Hypothalamus (tissue), 51 donors: ENCODE measurements around the gene ULBP2.
"Not testable (repeated sequence)": the region's sequence is repeated elsewhere in the genome, so short reads cannot be mapped to it uniquely, and the experiment has no call there.

Experiments
- DNase-seq, 51 donors: peaks; one replicate each; lab custom pipeline; 2025; lab: John Stamatoyannopoulos, UW

The ULBP2 gene

DNA sequence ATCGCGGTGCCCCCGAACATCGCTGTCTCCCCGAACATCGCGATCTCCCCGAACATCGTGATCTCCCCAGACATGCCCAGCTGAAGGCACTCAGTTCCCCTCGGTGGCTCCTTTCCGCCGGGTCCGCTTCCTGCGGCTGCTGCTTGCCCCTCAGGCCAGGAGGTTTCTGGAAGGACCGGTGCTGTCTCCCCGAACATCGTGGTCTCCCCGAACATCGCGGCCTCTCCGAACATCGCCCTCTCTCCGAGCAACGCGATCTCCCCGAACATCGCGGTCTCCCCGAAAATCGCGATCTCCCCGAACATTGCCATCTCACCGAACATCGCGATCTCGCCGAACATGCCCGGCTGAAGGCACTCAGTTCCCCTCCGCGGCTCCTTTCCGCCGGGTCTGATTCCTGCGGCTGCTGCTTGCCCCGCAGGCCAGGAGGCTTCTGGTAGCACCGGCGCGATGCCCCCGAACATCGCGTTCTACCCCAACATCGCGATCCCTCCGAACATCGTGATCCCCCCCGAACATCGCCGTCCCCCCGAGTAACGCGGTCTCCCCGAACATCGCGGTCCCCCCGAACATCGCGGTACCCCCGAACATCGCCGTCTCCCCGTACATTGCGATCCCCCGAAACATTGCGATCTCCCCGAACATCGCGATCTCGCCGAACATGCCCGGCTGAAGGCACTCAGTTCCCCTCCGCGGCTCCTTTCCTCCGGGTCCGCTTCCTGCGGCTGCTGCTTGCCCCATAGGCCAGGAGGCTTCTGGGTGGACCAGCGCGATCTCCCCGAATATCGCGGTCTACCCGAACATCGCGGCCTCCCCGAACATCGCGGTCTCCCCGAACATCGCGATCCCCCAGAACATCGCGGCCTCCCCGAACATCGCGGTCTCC lies 22.7 kb downstream of the ULBP2 start:
- DNase-seq = no peak

DNA sequence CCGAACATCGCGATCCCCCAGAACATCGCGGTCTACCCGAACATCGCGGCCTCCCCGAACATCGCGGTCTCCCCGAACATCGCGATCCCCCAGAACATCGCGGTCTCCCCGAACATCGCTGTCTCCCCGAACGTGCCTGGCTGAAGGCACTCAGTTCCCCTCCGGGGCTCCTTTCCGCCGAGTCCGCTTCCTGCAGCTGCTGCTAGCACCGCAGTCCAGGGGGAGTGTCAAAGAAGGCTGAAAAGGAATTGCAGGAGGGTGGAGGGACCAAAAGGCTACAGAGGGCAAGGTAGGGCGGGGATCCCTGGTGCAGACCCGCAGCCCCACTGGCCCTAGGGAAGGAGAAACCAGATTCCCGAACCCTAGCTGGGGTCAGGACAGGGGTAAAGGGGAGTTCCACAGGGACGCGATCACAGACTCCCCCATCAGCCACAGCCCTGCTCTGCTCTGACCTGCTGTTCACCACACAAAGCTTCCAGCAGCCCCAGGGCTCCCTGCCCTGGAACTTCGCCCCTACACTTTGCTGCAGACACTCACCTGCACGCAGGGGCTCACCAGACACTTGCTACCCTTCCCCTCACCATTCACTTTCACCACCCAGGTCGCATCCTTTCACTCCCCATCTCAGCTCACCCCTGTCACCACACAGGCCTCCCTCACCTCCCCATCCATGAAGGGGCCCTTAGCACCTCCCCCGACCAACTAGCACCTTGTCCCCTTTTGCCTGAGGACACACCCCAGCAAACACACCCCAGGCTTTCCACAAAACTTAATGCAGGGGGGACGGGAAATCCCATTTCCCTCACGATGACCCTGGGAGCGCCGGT lies 23.6 kb downstream of the ULBP2 start:
- no peak for DNase-seq

DNA sequence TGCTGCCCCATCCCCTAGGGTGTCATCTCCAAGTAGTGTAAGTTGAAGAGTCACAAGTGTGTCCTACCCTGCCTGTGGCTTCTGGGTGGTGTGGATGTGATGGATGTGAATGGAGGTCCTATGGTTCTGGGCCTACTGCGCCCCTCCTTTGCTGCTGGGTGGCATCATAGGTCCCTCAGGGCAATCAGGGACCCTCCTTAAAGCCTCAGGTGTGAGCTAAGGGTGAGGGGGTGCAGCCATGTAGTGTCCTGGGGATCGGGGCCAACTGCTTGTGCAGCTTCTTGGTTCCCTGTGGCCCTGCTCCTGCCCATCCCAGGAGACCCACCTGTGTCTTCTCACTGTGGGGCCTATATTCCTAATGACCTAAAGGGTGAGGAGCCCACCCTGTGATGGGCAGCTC lies 24.5 kb downstream of the ULBP2 start:
- not testable (repeated sequence) for DNase-seq

DNA sequence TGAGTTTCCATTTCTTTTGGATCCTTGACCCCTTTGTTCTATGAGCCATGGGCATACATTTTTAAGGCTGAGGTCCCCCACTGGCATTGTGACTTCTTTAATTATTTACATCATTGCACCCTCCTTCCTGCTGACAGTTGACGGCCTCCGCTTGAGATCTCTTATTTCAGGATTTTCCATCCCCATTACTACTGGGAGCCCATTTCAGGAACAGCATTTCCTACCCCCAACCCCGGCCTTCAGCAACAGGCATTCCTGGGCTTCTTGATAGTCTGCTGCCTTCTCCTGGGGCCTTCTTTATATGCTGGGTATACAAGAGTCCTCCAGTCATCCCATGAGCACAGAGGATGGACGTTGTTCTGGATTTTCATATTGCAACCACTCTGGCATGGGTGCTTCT lies 25.8 kb downstream of the ULBP2 start:
- DNase-seq = no peak

DNA sequence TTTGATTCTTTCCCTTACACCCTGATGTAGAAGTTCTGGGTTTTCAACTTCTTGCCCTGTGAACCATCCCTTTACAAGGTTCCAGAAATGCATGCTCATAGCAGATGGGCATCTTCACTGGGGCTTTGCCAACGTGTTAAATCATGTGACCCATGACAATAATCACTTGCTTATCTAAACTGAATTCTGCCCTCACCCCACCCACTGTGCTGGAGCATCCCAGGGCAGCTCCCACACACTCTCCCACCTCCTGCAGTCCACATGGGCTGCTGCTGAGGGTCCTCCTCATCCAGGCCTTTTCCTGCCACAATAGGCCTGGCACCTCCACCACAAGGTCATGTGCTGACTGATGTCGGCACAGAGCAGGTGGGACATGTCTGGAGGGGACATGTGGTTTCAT lies 26.2 kb downstream of the ULBP2 start:
- DNase-seq = not testable (repeated sequence)

DNA sequence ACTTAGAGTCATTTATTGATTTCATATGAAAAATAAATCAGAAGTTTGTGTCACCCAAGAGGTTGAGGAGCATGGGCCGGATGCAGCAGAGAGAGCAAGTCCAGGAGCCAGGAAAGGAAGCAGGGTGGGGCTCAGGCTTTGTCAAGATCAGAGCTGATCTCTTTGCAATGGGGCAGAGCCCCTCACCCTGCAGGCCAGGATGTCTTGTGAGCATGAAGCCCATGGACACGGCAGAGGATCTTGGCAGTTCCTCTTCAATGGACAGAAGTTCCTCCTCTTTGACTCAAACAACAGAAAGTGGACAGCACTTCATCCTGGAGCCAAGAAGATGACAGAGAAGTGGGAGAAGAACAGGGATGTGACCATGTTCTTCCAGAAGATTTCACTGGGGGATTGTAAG lies 27.1 kb downstream of the ULBP2 start:
- DNase-seq = not testable (repeated sequence)

DNA sequence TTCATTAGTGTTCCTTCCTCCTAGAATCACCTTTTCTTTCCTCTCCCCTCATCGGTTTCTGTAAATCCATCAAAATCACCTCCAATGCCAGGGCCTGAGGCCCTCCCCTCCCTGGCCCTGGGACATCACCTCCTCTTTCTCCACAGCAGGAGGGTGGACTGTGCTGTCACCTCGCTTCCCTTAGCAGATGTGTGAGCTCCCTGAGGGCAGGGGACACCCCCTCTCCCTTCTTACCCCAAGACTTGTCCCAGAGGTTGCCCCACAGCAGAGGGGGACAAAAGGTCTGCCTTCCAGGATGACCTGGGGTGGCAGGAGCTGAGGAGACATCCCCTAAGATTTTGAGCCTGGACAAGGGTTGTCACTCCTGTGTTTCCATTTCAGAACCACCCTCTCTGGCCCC lies 27.8 kb downstream of the ULBP2 start:
- DNase-seq = no peak

DNA sequence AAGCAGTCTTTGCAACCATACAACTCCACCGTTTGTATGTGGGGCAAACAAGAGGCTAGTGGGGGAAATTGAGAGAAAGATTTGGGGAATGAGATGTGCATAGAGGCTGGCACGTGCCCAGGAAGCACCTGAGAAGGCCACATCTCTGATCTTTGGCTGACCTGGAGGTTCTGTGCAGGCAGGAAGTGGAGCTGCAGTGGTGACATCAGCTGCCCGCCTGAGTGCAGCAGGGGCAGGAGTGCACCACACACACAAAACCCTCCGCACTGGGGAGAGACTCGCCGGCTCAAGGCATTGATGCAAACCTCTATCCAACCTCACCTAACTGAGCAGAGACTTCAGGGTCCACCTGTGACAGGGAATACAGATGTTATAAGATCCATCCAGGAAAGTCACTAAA lies 32.6 kb downstream of the ULBP2 start:
- DNase-seq = not testable (repeated sequence)

DNA sequence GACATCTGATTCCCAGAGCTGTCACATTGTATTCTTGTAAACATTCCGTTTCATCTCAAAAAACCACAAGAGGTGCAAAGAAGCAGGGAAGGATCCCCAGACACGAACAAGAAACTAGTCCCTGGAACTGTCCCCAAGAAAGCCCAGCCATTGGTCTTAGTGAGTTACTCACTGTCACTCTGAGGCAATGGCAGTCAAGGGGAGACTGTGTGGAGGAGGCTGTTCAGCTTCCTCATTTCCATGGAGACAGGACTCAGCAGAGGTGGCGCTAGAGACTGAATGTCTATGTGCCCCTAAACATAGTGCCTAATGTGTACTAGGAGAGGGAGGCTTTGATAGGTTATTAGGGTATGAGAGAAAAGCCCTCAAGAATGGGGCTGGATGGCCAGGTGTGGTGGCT lies 33.0 kb downstream of the ULBP2 start:
- DNase-seq = no peak

DNA sequence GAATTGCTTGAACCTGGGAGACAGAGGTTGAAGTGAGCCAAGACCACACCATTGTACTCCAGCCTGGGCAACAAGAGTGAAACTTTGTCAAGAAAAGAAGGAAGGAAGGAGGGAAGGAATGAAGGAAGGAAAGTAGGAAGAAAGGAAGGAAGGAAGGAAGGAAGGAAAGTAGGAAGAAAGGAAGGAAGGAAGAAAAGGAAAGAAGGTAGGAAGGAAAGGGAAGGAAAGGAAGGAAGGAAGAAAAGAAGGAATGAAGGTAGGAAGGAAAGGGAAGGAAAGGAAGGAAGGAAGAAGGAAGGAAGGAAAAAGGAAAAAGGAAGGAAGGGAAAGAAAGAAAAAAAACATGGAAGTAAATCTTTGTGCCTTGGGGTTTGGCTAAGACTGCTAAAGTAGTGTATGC lies 33.6 kb downstream of the ULBP2 start:
- DNase-seq = no peak

DNA sequence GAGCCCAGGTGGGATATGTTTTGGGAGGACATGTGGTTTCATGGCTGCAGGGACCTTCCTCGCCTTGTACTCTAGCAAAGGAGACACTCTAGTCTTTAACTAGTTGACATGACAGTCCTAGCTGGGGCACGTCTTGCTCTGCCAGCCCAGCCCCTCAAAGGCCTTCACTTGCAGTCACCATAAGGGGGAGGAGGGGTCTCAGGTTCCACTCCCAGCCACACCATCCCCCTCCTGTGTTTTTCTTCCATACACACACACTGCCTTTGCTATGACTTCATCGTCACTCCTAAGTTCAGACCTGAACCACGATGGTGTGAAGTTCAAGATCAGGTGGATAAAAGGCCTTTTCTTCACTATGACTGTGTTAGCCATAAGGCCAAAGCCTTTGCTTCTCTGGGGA lies 35.4 kb downstream of the ULBP2 start:
- DNase-seq = no peak

DNA sequence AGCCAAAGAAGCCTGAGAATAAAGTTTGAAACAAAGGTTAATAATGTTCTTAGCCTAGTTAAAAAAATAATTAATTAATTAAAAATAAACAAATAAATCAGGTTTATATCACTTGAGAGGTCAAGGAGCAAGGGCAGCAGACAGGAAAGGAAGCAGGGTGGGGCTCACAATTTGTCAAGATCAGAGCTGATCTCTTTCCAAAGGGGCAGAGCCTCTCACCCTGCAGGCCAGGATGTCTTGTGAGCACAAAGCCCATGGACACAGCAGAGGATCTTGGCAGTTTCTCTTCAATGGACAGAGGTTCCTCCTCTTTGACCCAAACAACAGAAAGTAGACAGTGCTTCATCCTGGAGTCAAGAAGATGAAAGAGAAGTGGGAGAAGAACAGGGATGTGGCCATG lies 36.8 kb downstream of the ULBP2 start:
- DNase-seq = no peak

DNA sequence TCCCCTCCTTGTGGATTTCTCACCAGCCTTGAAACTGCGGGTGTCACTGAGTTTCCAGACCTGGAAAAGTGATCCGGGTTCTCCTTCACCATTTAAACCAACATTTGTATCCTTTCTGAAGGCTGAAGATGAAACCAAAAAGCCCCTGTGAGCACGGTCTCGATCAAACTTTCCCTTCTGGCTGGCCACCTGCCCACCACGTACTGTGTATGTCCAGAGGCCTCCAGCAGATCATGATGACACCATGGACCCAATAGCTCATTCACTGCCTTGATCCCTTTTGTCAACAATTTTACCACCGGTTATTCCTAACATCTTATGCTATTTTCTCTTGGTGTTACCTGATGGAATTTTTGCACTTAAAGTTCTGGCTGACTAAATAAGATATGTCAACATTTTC lies 37.5 kb downstream of the ULBP2 start:
- DNase-seq = no peak

DNA sequence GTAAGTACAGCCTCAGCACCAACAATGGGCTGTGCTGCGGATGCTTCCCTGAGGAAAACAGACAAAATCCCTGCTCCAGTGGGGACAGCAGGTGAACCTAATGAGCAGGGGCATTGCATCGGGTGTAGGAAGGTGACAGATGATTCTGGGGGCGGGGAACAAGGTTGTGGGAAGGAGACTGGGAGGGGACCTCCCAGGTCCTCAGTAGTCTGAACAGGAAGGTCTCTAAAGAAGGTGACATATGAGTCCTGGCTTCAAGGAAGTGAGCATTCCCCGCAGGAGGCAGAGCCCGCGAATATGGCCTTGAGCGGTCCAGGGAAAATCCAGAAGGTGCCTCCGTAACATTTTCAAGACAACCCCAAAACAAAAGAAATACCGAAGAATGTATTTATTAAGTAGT lies 41.3 kb downstream of the ULBP2 start:
- DNase-seq = no peak

DNA sequence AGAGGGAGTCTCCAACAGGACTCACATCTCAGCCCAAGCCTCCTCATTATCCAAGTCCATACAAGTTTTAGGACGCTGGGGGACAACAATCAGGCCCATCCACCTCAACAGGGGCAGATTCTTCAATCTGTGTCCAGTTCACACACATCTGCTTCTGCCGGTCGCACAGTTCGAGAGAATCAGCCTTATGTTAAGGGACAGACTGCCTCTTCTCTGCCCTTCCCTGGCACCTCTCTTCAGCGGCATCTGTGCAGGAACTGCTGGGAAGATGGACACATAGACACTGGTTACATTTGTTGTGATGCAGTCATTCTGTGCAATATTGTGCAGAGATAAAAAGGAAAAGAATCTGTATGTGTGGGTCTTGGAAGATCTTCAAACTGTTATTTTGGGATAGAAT lies 43.0 kb downstream of the ULBP2 start:
- no peak for DNase-seq

DNA sequence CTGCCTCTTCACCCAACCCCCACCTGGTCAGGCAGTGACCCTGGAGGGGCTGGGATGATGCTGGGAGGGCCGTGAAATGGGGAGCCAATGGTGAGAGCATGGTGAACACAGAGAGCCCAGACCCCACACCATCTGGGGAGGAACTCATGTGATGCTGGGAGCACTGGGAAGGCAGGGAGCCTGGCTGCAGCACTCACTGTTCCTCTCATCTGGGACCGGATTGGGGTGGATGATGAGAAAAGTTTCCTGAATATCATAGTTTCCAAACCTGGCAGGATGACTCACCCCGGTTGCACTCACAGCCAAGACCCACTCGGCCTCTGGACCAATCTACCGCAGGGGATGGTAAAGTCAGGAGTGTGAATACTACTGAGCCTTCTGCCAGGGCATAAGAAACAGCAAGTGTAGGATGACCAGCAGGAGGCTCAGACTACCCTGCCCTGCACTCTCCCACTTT lies 43.7 kb downstream of the ULBP2 start:
- no peak for DNase-seq

DNA sequence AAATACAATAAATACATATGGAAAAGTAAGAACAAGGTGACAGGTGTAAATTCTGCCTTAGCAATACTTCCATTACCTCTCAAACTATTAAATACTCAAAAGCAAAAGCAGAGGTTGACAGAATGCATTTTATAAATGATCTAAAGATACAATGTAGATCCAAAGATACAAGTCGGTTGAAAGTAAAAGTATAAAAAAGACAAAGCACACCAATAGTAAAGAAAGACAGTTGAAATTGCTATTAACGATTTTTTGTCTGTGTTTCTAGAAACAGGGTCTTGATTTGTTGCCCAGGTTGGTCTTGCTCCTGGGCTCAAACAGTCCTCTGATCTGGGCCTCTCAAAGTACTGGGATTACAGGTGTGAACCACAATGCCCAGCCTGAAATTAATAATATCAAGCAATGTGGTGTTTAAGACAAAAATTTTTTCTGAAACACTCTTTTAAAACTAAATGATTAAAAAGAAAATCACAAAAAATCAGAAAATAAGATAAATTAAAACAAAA lies 45.8 kb downstream of the ULBP2 start:
- no peak for DNase-seq

DNA sequence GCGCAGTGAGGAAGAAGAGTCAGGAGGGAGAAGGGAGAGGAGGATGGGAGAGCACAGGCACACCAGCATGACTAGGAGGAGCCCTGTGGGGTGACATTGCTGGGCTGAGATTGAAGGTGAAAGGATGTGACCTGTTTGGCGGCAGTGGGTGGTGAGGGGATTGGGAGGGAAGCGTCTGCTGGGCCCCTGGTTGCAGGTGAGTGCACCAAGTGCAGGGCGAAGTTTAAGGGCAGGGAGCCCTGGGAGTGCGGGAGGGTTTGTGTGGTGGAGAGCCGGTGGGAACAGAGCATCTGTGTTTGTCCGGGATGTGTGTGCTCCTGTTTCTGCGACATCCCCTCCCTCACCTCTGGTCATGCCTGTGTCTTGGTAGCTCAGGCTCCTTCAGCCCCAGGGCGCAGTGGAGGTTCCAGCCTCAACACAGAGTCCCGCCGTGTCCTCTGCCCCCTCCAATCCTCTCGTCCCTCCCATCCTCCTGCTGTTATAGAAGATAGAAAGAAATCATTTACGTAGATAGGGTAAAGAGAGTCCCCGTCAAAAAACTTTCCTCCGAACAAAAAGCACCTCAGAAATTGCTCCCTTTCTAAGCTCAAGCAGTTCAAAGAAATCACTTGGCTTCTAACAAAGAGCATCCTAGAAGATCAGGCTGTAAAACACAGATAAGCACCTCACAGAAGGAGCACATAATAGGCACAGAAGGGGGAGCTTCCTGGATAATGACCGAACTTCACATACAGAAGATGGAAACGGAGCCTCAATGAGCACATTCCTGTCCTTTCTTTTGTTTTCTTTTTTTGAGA lies 46.9 kb downstream of the ULBP2 start:
- DNase-seq = no peak

DNA sequence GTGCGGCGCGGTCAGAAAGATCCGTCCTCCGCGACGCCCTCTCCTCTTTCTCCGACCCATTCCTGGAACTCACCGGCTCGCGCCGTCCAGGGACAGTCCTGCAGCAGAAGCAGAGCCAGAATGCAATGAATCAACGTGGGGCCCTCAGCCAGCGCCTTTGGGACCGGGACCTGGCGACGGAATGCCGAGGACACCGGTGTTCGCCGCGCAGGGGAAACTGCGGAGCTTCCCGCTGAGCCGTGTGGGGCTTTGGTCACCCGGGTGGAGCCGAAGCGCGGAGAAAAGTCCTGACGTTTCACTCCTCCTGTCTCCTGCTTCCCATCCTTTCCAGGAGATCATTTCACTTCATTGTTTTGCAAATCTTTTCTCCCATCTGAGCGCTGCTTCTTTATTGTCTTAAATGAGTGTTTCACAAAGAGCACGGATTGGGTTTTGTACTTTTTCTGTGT lies 48.4 kb downstream of the ULBP2 start:
- DNase-seq = no peak

DNA sequence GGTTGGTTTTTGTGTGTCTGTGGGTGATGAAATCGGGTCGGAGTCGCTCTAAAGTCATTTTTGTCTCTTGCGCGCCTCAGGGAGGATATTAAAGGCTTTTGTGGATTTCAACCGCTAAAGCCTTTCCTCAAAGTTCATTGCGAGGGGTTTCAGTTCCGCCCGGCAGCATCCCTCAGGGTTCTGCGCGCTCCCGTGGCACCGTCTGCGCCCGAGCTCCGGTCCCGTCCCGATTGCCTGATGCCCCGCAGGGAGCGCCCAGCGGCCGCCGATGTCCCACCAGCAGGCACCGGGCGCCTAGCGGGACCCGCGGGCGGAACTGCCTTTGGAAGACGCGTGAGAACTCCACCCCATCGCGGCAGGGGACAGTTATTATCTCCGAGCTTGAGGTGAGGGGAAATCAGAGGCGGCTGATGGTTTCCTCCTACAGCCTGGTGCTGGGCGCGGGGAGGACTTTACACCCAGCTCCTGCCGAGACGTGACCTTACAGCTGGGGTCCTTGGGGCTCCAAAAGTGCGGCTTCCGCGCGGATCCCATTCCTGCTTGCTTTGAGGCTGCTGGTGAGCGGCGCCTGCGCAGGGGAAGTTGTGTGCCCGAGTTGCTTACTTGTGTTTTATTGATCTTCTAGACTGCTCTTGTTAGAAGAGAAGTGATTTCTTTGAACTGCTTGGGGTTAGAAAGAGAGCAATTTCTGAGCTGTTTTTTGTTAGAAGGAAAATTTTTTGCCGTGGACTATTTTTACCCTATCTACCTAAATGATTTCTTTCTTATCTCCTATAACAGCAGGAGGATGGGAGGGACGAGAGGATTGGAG lies 49.1 kb downstream of the ULBP2 start:
- DNase-seq = peak in 1 of 51 donors; percentile 5
